ENCODE results near the gene FNBP1L. TPM values are rescaled to one million over a fixed set of nuclear protein-coding genes. Genes with fewer than 3 reads are reported as not detected.

Gene FNBP1L
- total and polyA plus RNA-seq, 2 of the 8 experiments (the other 6 are each of a cell fraction or from before 2014, with no cell fraction given), result 48.9 to 95.9 TPM

DNA sequence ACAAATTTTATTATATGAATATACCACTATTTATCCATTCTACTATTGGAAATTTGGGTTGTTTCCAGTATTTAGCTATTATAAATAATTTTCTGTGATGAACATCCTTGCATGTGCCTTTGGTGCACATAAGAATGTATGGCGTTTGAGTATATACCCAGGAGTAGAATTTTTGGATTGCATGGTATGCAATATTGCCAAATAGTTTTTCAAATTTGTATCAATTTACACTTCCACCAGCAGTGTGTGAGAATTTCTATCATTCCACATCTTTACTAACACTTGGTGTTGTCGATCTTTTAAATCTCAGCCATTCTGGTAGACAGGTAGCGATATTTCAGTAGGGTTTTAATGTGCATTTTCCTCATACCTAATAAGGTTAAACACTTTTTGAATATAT, 9.2 kb upstream of the FNBP1L start:
- POLR2A ChIA-PET (ENCODE audit: partially characterized antibody), result no interaction called here
- H2AFZ ChIP-seq (ENCODE audit: low read length), result no peak overlapping the region

More for the DNA sequence above, 9.2 kb upstream of the FNBP1L start:
- no peak overlapping the region for H3K9ac ChIP-seq (replicated peaks in 1 of 4; ENCODE audit: extremely low read depth in 1 of 4, low read depth in 3 of 4, low read length in 3 of 4)
- FAIRE-seq (no peak), DNase-seq (ENCODE audit: low read depth in 1 of 2, low spot score in 2 of 2) (no peak)
- no peak overlapping the region for H2BK5ac ChIP-seq (ENCODE audit: low read depth, low read length)
- no peak overlapping the region for H3K23ac ChIP-seq (ENCODE audit: insufficient read length)
- no peaks in the 10 kb centered on the region for H4K20me1 ChIP-seq (replicated peaks in 1 of 2; ENCODE audit: control insufficient read depth in 1 of 2, insufficient read depth in 2 of 2, low read length in 2 of 2)
- WGBS, 2 experiments (ENCODE audit: extremely low coverage in 1 of 2, insufficient coverage in 1 of 2, insufficient read length in 1 of 2, insufficient replicate concordance in 2 of 2, low coverage in 1 of 2, low lambda C conversion rate in 2 of 2, missing lambda C conversion rate in 1 of 2), result 88% methylated on average over 3 of the region's 3 CpGs; no CpG with 5 or more reads in 1 of the 2 experiments
- H3K4me1 ChIP-seq (replicated peaks in 1 of 4; ENCODE audit: control insufficient read depth in 3 of 4, insufficient read depth in 4 of 4, low read length in 3 of 4), result no peaks in the 10 kb centered on the region
- H3K36me3 ChIP-seq (ENCODE audit: control insufficient read depth in 2 of 4, insufficient read depth in 4 of 4, low read length in 3 of 4), result no peaks in the 10 kb centered on the region; a peak in 1 of 8 replicates
- H3K56ac ChIP-seq (replicated peaks; ENCODE audit: insufficient read length, low read depth, low read length), result no peak overlapping the region
- no peak overlapping the region for H2BK12ac ChIP-seq (ENCODE audit: low read depth, low read length)
- H3K79me2 ChIP-seq (ENCODE audit: control insufficient read depth in 1 of 2, insufficient read depth in 2 of 2, low read length in 2 of 2), result no peaks in the 10 kb centered on the region
- H3K27me3 ChIP-seq (replicated peaks in 1 of 4; ENCODE audit: control insufficient read depth in 3 of 4, extremely low read depth in 1 of 4, insufficient read depth in 3 of 4, low read length in 3 of 4), result no peaks in the 10 kb centered on the region
- no peak overlapping the region for H2AK5ac ChIP-seq (ENCODE audit: low read depth, low read length)
- H2BK15ac ChIP-seq (ENCODE audit: low read length), result no peak overlapping the region
- H3K79me1 ChIP-seq (ENCODE audit: low read depth, low read length), result no peaks in the 10 kb centered on the region
- TF ChIP-seq CREB1 (IDR thresholded peaks at IDR 0.05), result no peak
- CTCF ChIA-PET (ENCODE audit: partially characterized antibody), result interaction anchor here (0.6 to 1.0 kb wide), 4 partner anchors 8 to 264 kb away, joined by 3 to 5 read pairs (median 3); no protein-coding TSS in a partner anchor
- no peak overlapping the region for H3K4me2 ChIP-seq (ENCODE audit: insufficient read depth in 1 of 2, low read depth in 2 of 2, low read length in 2 of 2)
- H3K9me3 ChIP-seq (ENCODE audit: insufficient read depth in 2 of 2, low read depth in 1 of 2, low read length in 1 of 2), result peaks cover 14 to 17% of the 10 kb centered on the region in 2 experiments; a peak in 3 of 4 replicates
- H3K27ac ChIP-seq (ENCODE audit: low read depth, low read length), result no peak overlapping the region
- no peak overlapping the region for H3K18ac ChIP-seq (ENCODE audit: extremely low read depth, low read length)
- H2BK120ac ChIP-seq (replicated peaks; ENCODE audit: low read depth, low read length), result no peak overlapping the region
- no peak overlapping the region for H2BK20ac ChIP-seq (ENCODE audit: low read length)
- H3K14ac ChIP-seq (ENCODE audit: insufficient read length), result no peak overlapping the region
- H3K4ac ChIP-seq (replicated peaks; ENCODE audit: insufficient read length, low read depth, low read length), result no peak overlapping the region
- H4K91ac ChIP-seq (replicated peaks; ENCODE audit: insufficient read length, low read length), result no peak overlapping the region
- no peaks in the 10 kb centered on the region for H3K23me2 ChIP-seq (ENCODE audit: low read depth, low read length)
- no peak overlapping the region for H4K5ac ChIP-seq (ENCODE audit: insufficient read length, low read depth, low read length)
- H3K4me3 ChIP-seq (ENCODE audit: extremely low read depth in 1 of 4, insufficient read depth in 2 of 4, low read depth in 3 of 4, low read length in 4 of 4), result no peak overlapping the region
- no peak overlapping the region for H4K8ac ChIP-seq (ENCODE audit: extremely low read depth, insufficient read depth, low read length)

Data from H1 (cell line).